ENCODE results near the gene SRRM1. TPM values are rescaled to one million over a fixed set of nuclear protein-coding genes. Genes with fewer than 3 reads are reported as not detected.

The SRRM1 gene
- total and polyA plus RNA-seq, 2 experiments from 2014 or later = 118 to 666 TPM

- ATAC-seq = no peak; the same call in 2 of the 3 replicates
- Mint-ChIP-seq H3K27me3 (ENCODE audit: insufficient read depth, low read depth, poor library complexity) (peaks cover 10% of the 10 kb centered on the region), H3K4me3 (no peak overlapping the region), H3K27ac (no peak overlapping the region), H3K36me3 (ENCODE audit: low read depth) (no peaks in the 10 kb centered on the region; the same call in 2 of the 3 replicates), H3K9me3 (peaks cover 3% of the 10 kb centered on the region; the same call in 1 of the 3 replicates), H3K4me1 (peaks cover 30% of the 10 kb centered on the region)
- peak; percentile 34 for DNase-seq (ENCODE audit: low spot score)
- no peak for TF ChIP-seq POLR2AphosphoS5 (IDR thresholded peaks at IDR 0.05; ENCODE audit: low read depth)
- TF ChIP-seq CTCF (conservative IDR thresholded peaks at IDR 0.05; ENCODE audit: low read depth in 2 of 2) = no peak
- TF ChIP-seq STAT1 (IDR thresholded peaks at IDR 0.05; ENCODE audit: unreplicated experiment) = no peak
- no peak for TF ChIP-seq EZH2 (IDR thresholded peaks at IDR 0.05; ENCODE audit: low read depth, unreplicated experiment)
- no peak for TF ChIP-seq NANOG (IDR thresholded peaks at IDR 0.05; ENCODE audit: borderline replicate concordance)
- no peak for TF ChIP-seq REST (IDR thresholded peaks at IDR 0.05; ENCODE audit: unreplicated experiment)
- no peak for TF ChIP-seq ETS1 (IDR thresholded peaks at IDR 0.05)
- TF ChIP-seq ZNF114 (CRISPR knock-in tag; IDR thresholded peaks at IDR 0.05) = no peak
- TF ChIP-seq JUNB (IDR thresholded peaks at IDR 0.05; ENCODE audit: unreplicated experiment) = no peak
- no peak for TF ChIP-seq ZNF331 (CRISPR knock-in tag; IDR thresholded peaks at IDR 0.05; ENCODE audit: low read depth)
- no peak for TF ChIP-seq ZNF462 (CRISPR knock-in tag; IDR thresholded peaks at IDR 0.05)
- TF ChIP-seq CREB1 (CRISPR knock-in tag; IDR thresholded peaks at IDR 0.05; ENCODE audit: low read depth) = no peak
- no peak for TF ChIP-seq EZH2phosphoT487 (IDR thresholded peaks at IDR 0.05; ENCODE audit: unreplicated experiment)
- H4K20me1 ChIP-seq (replicated peaks; ENCODE audit: insufficient read depth) = no peaks in the 10 kb centered on the region
- H3K4me1 ChIP-seq (ENCODE audit: insufficient read depth) = peaks cover 7% of the 10 kb centered on the region
- no peaks in the 10 kb centered on the region for H3K9me2 ChIP-seq (ENCODE audit: insufficient read depth)
- H3K79me2 ChIP-seq (replicated peaks; ENCODE audit: insufficient read depth) = no peaks in the 10 kb centered on the region
- H2AFZ ChIP-seq = no peak overlapping the region
- no peak overlapping the region for H3K4me3 ChIP-seq
- H3K27me3 ChIP-seq (ENCODE audit: insufficient read depth) = no peaks in the 10 kb centered on the region
- no peak overlapping the region for H3K4me2 ChIP-seq
- no peaks in the 10 kb centered on the region for H3K36me3 ChIP-seq (ENCODE audit: insufficient read depth)
- peaks cover 4% of the 10 kb centered on the region; the same call in 1 of the 2 replicates for H3F3A ChIP-seq (replicated peaks; ENCODE audit: low read depth)
- no peak overlapping the region for H3K27ac ChIP-seq (ENCODE audit: low read depth)
These were observed 59.6 kb downstream of the SRRM1 start for GRCh38 chr1:24702511-24703293.
